22Rv1 (cell line): ENCODE data around the gene LDAF1.

Experiments used
- ZFX ChIP-seq: fragments of 450-650 bp; IDR thresholded peaks from 2 replicates; pipeline ENCODE4 v1.6.1; 2017; ENCODE audit warnings: antibody characterized with exemption, borderline replicate concordance
- TF ChIP-seq, protein P1 (sequence below): fragments of 450-650 bp; IDR thresholded peaks from 2 replicates; pipeline ENCODE4 v1.5.1; 2017; ENCODE audit warnings: mild to moderate bottlenecking

DNA sequence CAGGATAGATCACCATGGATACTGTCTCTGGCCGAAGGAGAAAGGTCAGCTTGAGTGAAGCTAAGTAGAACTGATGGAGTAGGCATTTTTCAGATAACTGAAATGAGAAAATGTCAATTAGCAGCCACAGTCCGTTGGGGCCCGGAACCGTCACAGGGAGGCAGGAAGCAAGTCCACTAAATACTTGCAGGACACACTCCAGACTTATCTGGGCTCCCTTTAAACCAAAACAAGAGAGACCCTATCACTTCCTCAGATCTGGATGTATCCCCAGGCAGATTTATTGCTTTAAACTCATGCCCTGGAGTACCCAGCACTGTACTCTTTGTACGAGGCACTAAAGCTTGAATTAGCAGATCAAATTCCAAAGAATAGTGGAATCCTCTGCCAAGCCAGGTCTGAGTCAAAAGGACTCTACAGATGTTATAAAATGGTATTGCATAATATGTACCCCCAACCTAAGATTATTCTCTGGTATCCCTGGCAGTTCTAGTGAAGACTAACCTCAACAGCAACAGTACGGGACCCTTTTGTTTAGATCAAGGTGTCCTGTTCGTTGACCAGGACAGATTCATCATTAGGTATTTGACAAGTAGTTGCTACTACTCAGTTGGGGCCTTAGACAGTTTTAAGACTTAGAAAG is 44.8 kb downstream of the LDAF1 start:
- TF ChIP-seq, protein P1, sequence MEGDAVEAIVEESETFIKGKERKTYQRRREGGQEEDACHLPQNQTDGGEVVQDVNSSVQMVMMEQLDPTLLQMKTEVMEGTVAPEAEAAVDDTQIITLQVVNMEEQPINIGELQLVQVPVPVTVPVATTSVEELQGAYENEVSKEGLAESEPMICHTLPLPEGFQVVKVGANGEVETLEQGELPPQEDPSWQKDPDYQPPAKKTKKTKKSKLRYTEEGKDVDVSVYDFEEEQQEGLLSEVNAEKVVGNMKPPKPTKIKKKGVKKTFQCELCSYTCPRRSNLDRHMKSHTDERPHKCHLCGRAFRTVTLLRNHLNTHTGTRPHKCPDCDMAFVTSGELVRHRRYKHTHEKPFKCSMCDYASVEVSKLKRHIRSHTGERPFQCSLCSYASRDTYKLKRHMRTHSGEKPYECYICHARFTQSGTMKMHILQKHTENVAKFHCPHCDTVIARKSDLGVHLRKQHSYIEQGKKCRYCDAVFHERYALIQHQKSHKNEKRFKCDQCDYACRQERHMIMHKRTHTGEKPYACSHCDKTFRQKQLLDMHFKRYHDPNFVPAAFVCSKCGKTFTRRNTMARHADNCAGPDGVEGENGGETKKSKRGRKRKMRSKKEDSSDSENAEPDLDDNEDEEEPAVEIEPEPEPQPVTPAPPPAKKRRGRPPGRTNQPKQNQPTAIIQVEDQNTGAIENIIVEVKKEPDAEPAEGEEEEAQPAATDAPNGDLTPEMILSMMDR, result no peak
- no peak for TF ChIP-seq ZFX
